Keratinocyte (primary cell): ENCODE measurements around the gene NUP205. TPM values are rescaled to one million over a fixed set of nuclear protein-coding genes. Genes with fewer than 3 reads are reported as not detected.

Source experiments
- DNase-seq: peaks from one replicate; pipeline ENCODE4 v3.0.0-alpha.2; 2011; ENCODE audit warnings: low read depth, missing footprints, low spot score
- FAIRE-seq: peaks from 2 replicates; lab custom pipeline; 2011; peaks lifted over from hg19 to GRCh38; lab: Jason Lieb, UNC
- H2AFZ ChIP-seq: 2 replicates; pipeline ENCODE4 v1.6.0; 2012; ENCODE audit warnings: low read length, control low read depth, inconsistent platforms; ENCODE audit not compliant: control insufficient read depth
- H3K27ac ChIP-seq: 2 replicates; pipeline ENCODE4 v1.5.1; 2011; ENCODE audit warnings: low read length; ENCODE audit not compliant: control insufficient read depth, insufficient read depth
- H3K27me3 ChIP-seq: 3 replicates; pipeline ENCODE4 v1.6.0; 2011; ENCODE audit warnings: low read length; ENCODE audit not compliant: control insufficient read depth, insufficient read depth; ENCODE audit errors: extremely low read depth
- H3K36me3 ChIP-seq, 2 experiments: 2 replicates in 1 of 2; 3 replicates in 1 of 2; pipeline ENCODE4 v1.5.1; 2011; ENCODE audit warnings: low read length in 2 of 2, mild to moderate bottlenecking in 1 of 2; ENCODE audit not compliant: control insufficient read depth in 2 of 2, insufficient read depth in 2 of 2; ENCODE audit errors: extremely low read depth in 1 of 2
- H3K4me1 ChIP-seq: 3 replicates; pipeline ENCODE4 v1.5.1; 2011; ENCODE audit warnings: low read length; ENCODE audit not compliant: control insufficient read depth, insufficient read depth; ENCODE audit errors: extremely low read depth
- H3K4me2 ChIP-seq: 3 replicates; pipeline ENCODE4 v1.6.0; 2011; ENCODE audit warnings: low read depth, low read length; ENCODE audit not compliant: control insufficient read depth, insufficient read depth; ENCODE audit errors: extremely low read depth
- H3K4me3 ChIP-seq, 3 experiments: fragments of 200-600 bp in 1 of 3; sonication (generic) in 1 of 3; 2 replicates in 2 of 3; 3 replicates in 1 of 3; pipeline ENCODE4 v1.5.1; 2011 to 2016; ENCODE audit warnings: low read length in 3 of 3, mild to moderate bottlenecking in 3 of 3, control low read depth in 2 of 3, inconsistent platforms in 1 of 3, low read depth in 1 of 3, mixed read lengths in 1 of 3, mixed run types in 1 of 3, moderate library complexity in 1 of 3; ENCODE audit not compliant: control insufficient read depth in 2 of 3, insufficient read depth in 2 of 3; ENCODE audit errors: extremely low read depth in 1 of 3
- H3K79me2 ChIP-seq: 2 replicates; pipeline ENCODE4 v1.6.0; 2012; ENCODE audit warnings: low read length; ENCODE audit not compliant: control insufficient read depth, insufficient read depth
- H3K9ac ChIP-seq: 3 replicates; pipeline ENCODE4 v1.6.0; 2011; ENCODE audit warnings: low read length; ENCODE audit not compliant: control insufficient read depth, insufficient read depth; ENCODE audit errors: extremely low read depth
- H3K9me1 ChIP-seq: 3 replicates; pipeline ENCODE4 v1.6.0; 2011; ENCODE audit warnings: low read length; ENCODE audit not compliant: control insufficient read depth, insufficient read depth; ENCODE audit errors: extremely low read depth
- H3K9me3 ChIP-seq: 2 replicates; pipeline ENCODE4 v1.5.1; 2012; ENCODE audit warnings: low read depth, low read length; ENCODE audit not compliant: control insufficient read depth
- H4K20me1 ChIP-seq: 3 replicates; pipeline ENCODE4 v1.6.0; 2011; ENCODE audit warnings: low read length; ENCODE audit not compliant: control insufficient read depth, insufficient read depth; ENCODE audit errors: extremely low read depth
- CTCF ChIP-seq, 3 experiments: IDR thresholded peaks in 1 of 3; conservative IDR thresholded peaks in 1 of 3; optimal IDR thresholded peaks in 1 of 3; 2 replicates in 2 of 3; 3 replicates in 1 of 3; pipeline versions ENCODE3 to v1.5.1; 2011; ENCODE audit warnings: low read length in 3 of 3, mild to moderate bottlenecking in 3 of 3, moderate library complexity in 2 of 3, control low read depth in 1 of 3, inconsistent platforms in 1 of 3; ENCODE audit not compliant: insufficient read depth in 2 of 3; ENCODE audit errors: extremely low read depth in 1 of 3
- EZH2 ChIP-seq: IDR thresholded peaks from one replicate; pipeline ENCODE4 v1.6.1; 2012; ENCODE audit warnings: inconsistent platforms, mild to moderate bottlenecking, low read length, moderate library complexity
- dilution Hi-C: fragments of 300-500 bp; cut with MboI; formaldehyde crosslinking; loops from one replicate; pipeline ENCODE4 v1.7.0; 2020; ENCODE audit warnings: low sequenced_read_pairs; ENCODE audit not compliant: extremely low pct_ligation_motif_present
- polyA plus RNA-seq, 5 experiments: library from polyadenylated mRNA; depleted of rRNA in 3 of 5; stranded (reverse) in 3 of 5; stranded (forward) in 1 of 5; unstranded in 1 of 5; fragments of >200 nt; gene quantifications; 1 replicate in 1 of 5; 2 replicates in 3 of 5; 3 replicates in 1 of 5; pipeline versions ENCODE4 v1.2.1 to v1.2.3, GENCODE V29; 2011 to 2012; ENCODE audit warnings: missing spikeins in 2 of 5, low read depth in 1 of 5, low replicate concordance in 1 of 5

Gene NUP205
- polyA plus RNA-seq, 1 donor (not counting 4 experiments of a cell fraction or from before 2014, with no cell fraction given): 74.6 TPM

DNA sequence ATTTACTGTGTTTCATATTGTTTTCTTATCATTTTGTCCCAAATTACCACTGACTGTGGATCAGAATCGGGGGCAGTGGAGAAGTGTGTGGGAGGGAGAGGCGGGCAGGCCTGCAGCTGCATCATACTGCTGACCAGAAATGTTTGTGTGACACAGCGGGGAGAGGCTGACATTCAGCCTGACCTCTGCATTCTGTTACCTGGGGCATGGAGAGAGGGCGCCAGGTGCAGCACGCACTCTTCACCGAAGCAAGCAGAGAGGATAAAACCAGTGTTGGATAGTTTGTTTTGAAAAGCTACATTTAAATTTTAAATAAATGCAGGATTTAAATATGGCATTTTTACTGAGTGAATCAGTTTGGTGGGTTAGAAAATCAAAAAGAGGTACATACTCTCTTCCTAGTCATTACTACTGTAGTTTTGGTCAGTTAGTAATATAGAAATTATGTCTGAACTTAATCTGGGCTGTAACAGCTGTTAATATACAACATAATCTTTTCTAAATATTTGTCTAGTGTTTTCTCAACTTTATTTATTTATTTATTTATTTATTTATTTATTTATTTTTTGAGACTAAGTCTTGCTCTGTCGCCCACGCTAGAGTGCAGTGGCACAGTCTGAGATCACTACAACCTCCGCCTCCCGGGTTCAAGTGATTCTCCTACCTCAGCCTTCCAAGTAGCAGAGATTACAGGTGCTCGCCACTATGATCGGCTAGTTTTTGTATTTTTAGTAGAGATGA is 95.8 kb downstream of the NUP205 start:
- H3K4me3 ChIP-seq: no peak overlapping the region
- FAIRE-seq: no peak
- no peak for DNase-seq
- TF ChIP-seq CTCF (optimal IDR thresholded peaks at IDR 0.05 in 1 of 3, IDR thresholded peaks at IDR 0.05 in 1 of 3, conservative IDR thresholded peaks at IDR 0.05 in 1 of 3; ENCODE audit: extremely low read depth in 1 of 3, insufficient read depth in 2 of 3, low read length in 3 of 3) (no peak), EZH2 (no peak)
- no peaks in the 10 kb centered on the region for H3K9me3 ChIP-seq
- no peaks in the 10 kb centered on the region for H3K36me3 ChIP-seq
- H3K9me1 ChIP-seq: no peaks in the 10 kb centered on the region
- no peak overlapping the region for H2AFZ ChIP-seq
- H3K4me1 ChIP-seq: no peaks in the 10 kb centered on the region
- dilution Hi-C loops: no loop called here
- H3K9ac ChIP-seq: no peak overlapping the region
- no peaks in the 10 kb centered on the region for H3K79me2 ChIP-seq
- H3K4me2 ChIP-seq: no peak overlapping the region
- no peaks in the 10 kb centered on the region for H4K20me1 ChIP-seq
- no peaks in the 10 kb centered on the region for H3K27me3 ChIP-seq
- H3K27ac ChIP-seq: no peak overlapping the region

- FAIRE-seq: no peak
Observed at GRCh38 chr7:135658564-135658963, 100.8 kb downstream of the NUP205 start.

More at GRCh38 chr7:135658564-135658963, 100.8 kb downstream of the NUP205 start:
- no peaks in the 10 kb centered on the region for H3K9me3 ChIP-seq
- H3K27ac ChIP-seq: no peak overlapping the region
- H2AFZ ChIP-seq: no peak overlapping the region
- no peak overlapping the region for H3K9ac ChIP-seq
- dilution Hi-C loops: no loop called here
- H3K36me3 ChIP-seq: no peaks in the 10 kb centered on the region
- peaks cover 12% of the 10 kb centered on the region for H3K79me2 ChIP-seq
- H3K4me3 ChIP-seq: no peak overlapping the region
- no peak overlapping the region for H3K4me2 ChIP-seq
- no peak for DNase-seq
- peaks cover 10% of the 10 kb centered on the region for H3K4me1 ChIP-seq
- H3K9me1 ChIP-seq: no peaks in the 10 kb centered on the region
- H4K20me1 ChIP-seq: no peaks in the 10 kb centered on the region
- TF ChIP-seq EZH2 (no peak), CTCF (optimal IDR thresholded peaks at IDR 0.05 in 1 of 3, IDR thresholded peaks at IDR 0.05 in 1 of 3, conservative IDR thresholded peaks at IDR 0.05 in 1 of 3; ENCODE audit: extremely low read depth in 1 of 3, insufficient read depth in 2 of 3, low read length in 3 of 3) (no peak)
- no peaks in the 10 kb centered on the region for H3K27me3 ChIP-seq
